K562 (cell line): Measurements from ENCODE around the gene PLEKHH3. TPM values are rescaled to one million over a fixed set of nuclear protein-coding genes. Genes with fewer than 3 reads are reported as not detected.

ENCODE experiments used
- ATAC-seq: fragments of 200-7000 bp; cut with Tn5 transposase; 3 replicates; pipeline ENCODE4 v1.9.1; 2020; ENCODE audit warnings: moderate library complexity
- BruUV-seq: library from RNA; stranded (reverse); fragments of 400-500 nt; replicated peaks from 2 replicates; lab custom pipeline; 2021; lab: Mats Ljungman, UMichigan
- CTCF ChIA-PET: fragments of 300-600 bp; formaldehyde crosslinking; extraction: SDS; loops from one replicate; lab custom pipeline; 2021; ENCODE audit warnings: low intra/inter-chr PET ratio; lab: Yijun Ruan, JAX
- POLR2A ChIA-PET: fragments of 300-600, 350-650 bp; sonication (Branson Sonifier 250); formaldehyde crosslinking; extraction: SDS; loops from one replicate; lab custom pipeline; 2021; ENCODE audit warnings: antibody characterized with exemption, inconsistent platforms; lab: Yijun Ruan, JAX
- DNase-seq, 4 experiments: peaks; one replicate each; pipeline versions ENCODE4 v3.0.0 to v3.0.0-alpha.2; 2011 to 2018; ENCODE audit warnings: low spot score in 3 of 4, mixed read lengths in 3 of 4; ENCODE audit errors: extremely low read depth in 1 of 4
- FAIRE-seq: peaks from 2 replicates; lab custom pipeline; 2011; peaks lifted over from hg19 to GRCh38; lab: Jason Lieb, UNC
- H2AFZ ChIP-seq: 2 replicates; pipeline ENCODE4 v1.6.0; 2011; ENCODE audit warnings: low read depth, low read length, control low read depth, inconsistent platforms
- H3K27ac ChIP-seq: fragments of 200-600 bp; 3 replicates; pipeline ENCODE4 v1.8.0; 2011; ENCODE audit warnings: low read depth, mild to moderate bottlenecking, control low read depth, inconsistent platforms, low read length, moderate library complexity, mixed read lengths; ENCODE audit errors: extremely low read depth
- H3K27me3 ChIP-seq, 2 experiments: fragments of 300-600 bp in 1 of 2; 2 replicates in 1 of 2; 3 replicates in 1 of 2; pipeline versions ENCODE4 v1.6.0 to v1.8.0; 2011; ENCODE audit warnings: inconsistent platforms in 2 of 2, low read length in 2 of 2, mild to moderate bottlenecking in 1 of 2, mixed read lengths in 1 of 2, moderate library complexity in 1 of 2; ENCODE audit not compliant: control insufficient read depth in 2 of 2, insufficient read depth in 2 of 2
- H3K36me3 ChIP-seq: fragments of 300-600 bp; 3 replicates; pipeline ENCODE4 v1.8.0; 2011; ENCODE audit warnings: mild to moderate bottlenecking, low read length, inconsistent platforms; ENCODE audit not compliant: control insufficient read depth, insufficient read depth
- H3K4me1 ChIP-seq, 2 experiments: fragments of 200-600 bp in 1 of 2; replicated peaks in 1 of 2; 2 replicates in 1 of 2; 3 replicates in 1 of 2; pipeline versions ENCODE4 v1.5.1 to v1.8.0; 2011; ENCODE audit warnings: inconsistent platforms in 2 of 2, low read length in 2 of 2, mild to moderate bottlenecking in 1 of 2, mixed read lengths in 1 of 2, moderate library complexity in 1 of 2; ENCODE audit not compliant: control insufficient read depth in 2 of 2, insufficient read depth in 2 of 2
- H3K4me2 ChIP-seq: 2 replicates; pipeline ENCODE4 v1.6.1; 2011; ENCODE audit warnings: low read length, control low read depth, inconsistent platforms, mixed read lengths; ENCODE audit not compliant: insufficient read depth
- H3K4me3 ChIP-seq: fragments of 200-600 bp; sonication (generic), shearing (Covaris generic); 2 replicates; pipeline ENCODE4 v1.5.1; 2016; ENCODE audit warnings: control low read depth, inconsistent platforms
- H3K79me2 ChIP-seq: fragments of 200-600 bp; 3 replicates; pipeline ENCODE4 v1.8.0; 2011; ENCODE audit warnings: low read length, inconsistent platforms; ENCODE audit not compliant: control insufficient read depth, insufficient read depth
- H3K9ac ChIP-seq, 2 experiments: 2 replicates each; pipeline versions ENCODE4 v1.6.0 to v1.6.1; 2011; ENCODE audit warnings: low read depth in 2 of 2, low read length in 2 of 2, control low read depth in 1 of 2, inconsistent platforms in 1 of 2, mild to moderate bottlenecking in 1 of 2, mixed read lengths in 1 of 2; ENCODE audit not compliant: insufficient read depth in 1 of 2
- H3K9me1 ChIP-seq: one replicate; pipeline ENCODE4 v1.6.0; 2011; ENCODE audit warnings: inconsistent platforms, mild to moderate bottlenecking, low read length, moderate library complexity; ENCODE audit not compliant: control insufficient read depth, insufficient read depth
- H3K9me3 ChIP-seq: replicated peaks from 2 replicates; pipeline ENCODE4 v1.5.1; 2011; ENCODE audit warnings: low read depth, low read length, inconsistent platforms; ENCODE audit not compliant: control insufficient read depth, insufficient read depth
- H4K20me1 ChIP-seq: replicated peaks from 2 replicates; pipeline ENCODE4 v1.6.1; 2011; ENCODE audit warnings: low read length, inconsistent platforms, mixed read lengths; ENCODE audit not compliant: control insufficient read depth, insufficient read depth
- BCOR ChIP-seq: fragments of 450-650 bp; IDR thresholded peaks from 2 replicates; pipeline ENCODE4 v1.6.1; 2016
- CBFA2T3 ChIP-seq: fragments of 450-650 bp; IDR thresholded peaks from 2 replicates; pipeline ENCODE4 v1.6.1; 2017
- EGR1 ChIP-seq: fragments of 450-650 bp; conservative IDR thresholded peaks from 2 replicates; pipeline ENCODE4 v1.6.1; 2017; ENCODE audit warnings: mild to moderate bottlenecking
- FOXM1 ChIP-seq, 2 experiments: fragments of 450-650 bp in 1 of 2; sonication (generic) in 1 of 2; formaldehyde crosslinking in 1 of 2; IDR thresholded peaks; 2 replicates each; pipeline versions ENCODE4 v1.6.1 to v1.9.0; 2017 to 2022; ENCODE audit warnings: low read depth in 2 of 2, mild to moderate bottlenecking in 2 of 2, missing genetic modification reagents in 1 of 2, moderate library complexity in 1 of 2
- NFIC ChIP-seq: fragments of 450-650 bp; IDR thresholded peaks from 2 replicates; pipeline ENCODE4 v1.6.1; 2017; ENCODE audit warnings: mild to moderate bottlenecking, inconsistent platforms
- YBX1 ChIP-seq: fragments of 450-650 bp; IDR thresholded peaks from 2 replicates; pipeline ENCODE4 v1.7.1; 2016; ENCODE audit warnings: mild to moderate bottlenecking
- ZNF146 ChIP-seq: IDR thresholded peaks from one replicate; pipeline ENCODE4 v1.6.1; 2018; ENCODE audit warnings: missing compliant biosample characterization; ENCODE audit not compliant: unreplicated experiment
- ZNF830 ChIP-seq: fragments of 250-450 bp; sonication (Bioruptor Pico); IDR thresholded peaks from 2 replicates; pipeline ENCODE4 v1.5.0; 2021; ENCODE audit warnings: mild to moderate bottlenecking
- WGBS: fragments of 100-300 bp; shearing (Covaris generic); methylation state at CpG from one replicate; pipeline ENCODE4 v1.1.6; 2016; ENCODE audit warnings: low coverage, mixed read lengths; ENCODE audit not compliant: insufficient coverage; ENCODE audit errors: missing lambda C conversion rate; 5-methylcytosine and 5-hydroxymethylcytosine counted together
- in situ Hi-C: fragments of 300-500 bp; cut with MboI; formaldehyde crosslinking; loops from 4 replicates; pipeline ENCODE4 v1.15.0; 2018; ENCODE audit warnings: inconsistent platforms, mixed read lengths
- intact Hi-C: fragments of 100-400 bp; cut with micrococcal nuclease; formaldehyde crosslinking; loops from 2 replicates; pipeline ENCODE4 v1.14.2; 2022
- polyA plus RNA-seq, 8 experiments: library from polyadenylated mRNA; depleted of rRNA in 4 of 8; stranded (reverse) in 5 of 8; unstranded in 3 of 8; fragments of >200 nt; fragmentation: Nextera tagmentation in 2 of 8; fragmentation: Illumina TruSeq in 1 of 8; extraction: Ambion mirVana in 2 of 8; extraction: Trizol in 1 of 8; gene quantifications; 2 replicates each; pipeline versions ENCODE4 v1.2.1 to v1.2.3, GENCODE V29; 2011 to 2014; ENCODE audit warnings: inconsistent platforms in 1 of 8, missing spikeins in 1 of 8
- total RNA-seq, 7 experiments: library from RNA; depleted of rRNA in 6 of 7; stranded (reverse); fragments of >200 nt in 6 of 7; fragmentation: Illumina TruSeq in 2 of 7; extraction: Trizol in 2 of 7; gene quantifications; 2 replicates each; pipeline versions ENCODE4 v1.2.1 to v1.2.3, GENCODE V29; 2011 to 2021; ENCODE audit warnings: low replicate concordance in 1 of 7
- TF ChIP-seq, protein P1 (sequence below): sonication (generic); formaldehyde crosslinking; IDR thresholded peaks from 2 replicates; pipeline ENCODE4 v1.8.1; 2023; ENCODE audit warnings: mild to moderate bottlenecking, missing genetic modification reagents
- TF ChIP-seq, protein P2 (sequence below): fragments of 250-450 bp; sonication (Bioruptor Pico); IDR thresholded peaks from 2 replicates; pipeline ENCODE4 v1.6.1; 2021; ENCODE audit warnings: mild to moderate bottlenecking
- TF ChIP-seq, protein P3 (sequence below): sonication (generic); formaldehyde crosslinking; IDR thresholded peaks from 2 replicates; pipeline ENCODE4 v1.8.1; 2023; ENCODE audit warnings: mild to moderate bottlenecking, missing genetic modification reagents

Gene PLEKHH3
- total and polyA plus RNA-seq, 9 of the 15 experiments (the other 6 are each of a cell fraction or from before 2014, with no cell fraction given) = 0.58 to 34.5 (median 5.0) TPM

DNA sequence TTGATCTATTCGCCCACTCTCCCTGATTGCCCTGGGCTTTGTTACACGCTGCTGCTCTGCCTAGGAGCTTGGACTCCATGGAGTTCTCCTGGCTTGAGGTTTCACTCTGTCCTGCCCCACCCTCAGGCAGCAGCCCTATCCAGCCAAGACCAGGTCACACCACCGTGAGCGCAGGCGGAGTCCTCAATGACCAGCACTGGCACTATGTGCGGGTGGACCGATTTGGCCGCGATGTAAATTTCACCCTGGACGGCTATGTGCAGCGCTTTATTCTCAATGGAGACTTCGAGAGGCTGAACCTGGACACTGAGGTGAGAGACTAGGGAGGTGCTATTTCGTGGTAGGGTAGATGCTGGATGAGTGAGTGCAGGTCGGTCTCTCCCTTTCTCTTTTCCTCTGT, 9.0 kb upstream of the PLEKHH3 start (continued):
- TF ChIP-seq, protein P1, sequence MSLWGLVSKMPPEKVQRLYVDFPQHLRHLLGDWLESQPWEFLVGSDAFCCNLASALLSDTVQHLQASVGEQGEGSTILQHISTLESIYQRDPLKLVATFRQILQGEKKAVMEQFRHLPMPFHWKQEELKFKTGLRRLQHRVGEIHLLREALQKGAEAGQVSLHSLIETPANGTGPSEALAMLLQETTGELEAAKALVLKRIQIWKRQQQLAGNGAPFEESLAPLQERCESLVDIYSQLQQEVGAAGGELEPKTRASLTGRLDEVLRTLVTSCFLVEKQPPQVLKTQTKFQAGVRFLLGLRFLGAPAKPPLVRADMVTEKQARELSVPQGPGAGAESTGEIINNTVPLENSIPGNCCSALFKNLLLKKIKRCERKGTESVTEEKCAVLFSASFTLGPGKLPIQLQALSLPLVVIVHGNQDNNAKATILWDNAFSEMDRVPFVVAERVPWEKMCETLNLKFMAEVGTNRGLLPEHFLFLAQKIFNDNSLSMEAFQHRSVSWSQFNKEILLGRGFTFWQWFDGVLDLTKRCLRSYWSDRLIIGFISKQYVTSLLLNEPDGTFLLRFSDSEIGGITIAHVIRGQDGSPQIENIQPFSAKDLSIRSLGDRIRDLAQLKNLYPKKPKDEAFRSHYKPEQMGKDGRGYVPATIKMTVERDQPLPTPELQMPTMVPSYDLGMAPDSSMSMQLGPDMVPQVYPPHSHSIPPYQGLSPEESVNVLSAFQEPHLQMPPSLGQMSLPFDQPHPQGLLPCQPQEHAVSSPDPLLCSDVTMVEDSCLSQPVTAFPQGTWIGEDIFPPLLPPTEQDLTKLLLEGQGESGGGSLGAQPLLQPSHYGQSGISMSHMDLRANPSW (CRISPR knock-in tag) = no peak
- no peak for TF ChIP-seq BCOR

DNA sequence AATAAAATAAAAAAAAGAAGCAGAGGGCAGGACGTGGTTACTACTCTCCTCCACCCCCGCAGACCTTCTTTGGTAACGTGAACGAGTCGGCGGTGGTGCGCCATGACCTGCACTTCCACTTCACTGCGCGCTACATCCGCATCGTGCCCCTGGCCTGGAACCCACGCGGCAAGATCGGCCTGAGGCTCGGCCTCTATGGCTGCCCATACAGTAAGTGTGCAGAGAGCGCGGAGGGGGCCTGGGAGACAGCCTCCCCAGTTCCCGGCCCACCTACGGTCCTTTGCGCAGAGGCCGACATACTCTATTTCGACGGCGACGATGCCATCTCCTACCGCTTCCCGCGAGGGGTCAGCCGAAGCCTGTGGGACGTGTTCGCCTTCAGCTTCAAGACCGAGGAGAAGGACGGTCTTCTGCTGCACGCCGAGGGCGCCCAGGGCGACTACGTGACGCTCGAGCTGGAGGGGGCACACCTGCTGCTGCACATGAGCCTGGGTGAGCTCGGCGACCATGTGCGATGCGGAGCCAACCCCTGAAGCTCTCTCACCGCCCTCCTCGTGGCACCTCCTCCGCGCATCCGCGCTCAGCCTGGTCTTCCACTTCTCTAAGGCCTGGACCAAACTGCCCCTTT, 8.2 kb upstream of the PLEKHH3 start:
- intact Hi-C loops (no loop called here), in situ Hi-C loops (no loop called here)
- TF ChIP-seq NFIC (no peak), ZNF830 (CRISPR knock-in tag) (no peak), EGR1 (peak; percentile 40), FOXM1 (IDR thresholded peaks at IDR 0.05; ENCODE audit: low read depth) (no peak), FOXM1 (CRISPR knock-in tag; IDR thresholded peaks at IDR 0.05; ENCODE audit: low read depth) (no peak), CBFA2T3 (no peak), ZNF146 (CRISPR knock-in tag) (no peak), YBX1 (no peak)
- TF ChIP-seq, protein P2, sequence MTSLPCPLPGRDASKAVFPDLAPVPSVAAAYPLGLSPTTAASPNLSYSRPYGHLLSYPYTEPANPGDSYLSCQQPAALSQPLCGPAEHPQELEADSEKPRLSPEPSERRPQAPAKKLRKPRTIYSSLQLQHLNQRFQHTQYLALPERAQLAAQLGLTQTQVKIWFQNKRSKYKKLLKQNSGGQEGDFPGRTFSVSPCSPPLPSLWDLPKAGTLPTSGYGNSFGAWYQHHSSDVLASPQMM = no peak
- TF ChIP-seq, protein P3, sequence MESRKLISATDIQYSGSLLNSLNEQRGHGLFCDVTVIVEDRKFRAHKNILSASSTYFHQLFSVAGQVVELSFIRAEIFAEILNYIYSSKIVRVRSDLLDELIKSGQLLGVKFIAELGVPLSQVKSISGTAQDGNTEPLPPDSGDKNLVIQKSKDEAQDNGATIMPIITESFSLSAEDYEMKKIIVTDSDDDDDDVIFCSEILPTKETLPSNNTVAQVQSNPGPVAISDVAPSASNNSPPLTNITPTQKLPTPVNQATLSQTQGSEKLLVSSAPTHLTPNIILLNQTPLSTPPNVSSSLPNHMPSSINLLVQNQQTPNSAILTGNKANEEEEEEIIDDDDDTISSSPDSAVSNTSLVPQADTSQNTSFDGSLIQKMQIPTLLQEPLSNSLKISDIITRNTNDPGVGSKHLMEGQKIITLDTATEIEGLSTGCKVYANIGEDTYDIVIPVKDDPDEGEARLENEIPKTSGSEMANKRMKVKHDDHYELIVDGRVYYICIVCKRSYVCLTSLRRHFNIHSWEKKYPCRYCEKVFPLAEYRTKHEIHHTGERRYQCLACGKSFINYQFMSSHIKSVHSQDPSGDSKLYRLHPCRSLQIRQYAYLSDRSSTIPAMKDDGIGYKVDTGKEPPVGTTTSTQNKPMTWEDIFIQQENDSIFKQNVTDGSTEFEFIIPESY = peak; percentile 56; the same call in 1 of the 2 replicates

More for the DNA sequence above, 8.2 kb upstream of the PLEKHH3 start:
- H4K20me1 ChIP-seq = no peaks in the 10 kb centered on the region
- ATAC-seq (no peak), DNase-seq (no peak), FAIRE-seq (no peak)
- no peak overlapping the region for H3K4me2 ChIP-seq
- no peaks in the 10 kb centered on the region for H3K9me1 ChIP-seq
- no peak overlapping the region for H3K4me3 ChIP-seq
- no peak overlapping the region for H2AFZ ChIP-seq
- no TSS peak for BruUV-seq
- no peaks in the 10 kb centered on the region for H3K27me3 ChIP-seq
- H3K9ac ChIP-seq = peak overlapping the region in 1 of 2 experiments; percentile 48; a peak in 1 of 4 replicates
- H3K27ac ChIP-seq = no peak overlapping the region
- ChIA-PET POLR2A (interaction anchor here (2.0 kb wide), 1 partner anchor 14 kb away, joined by 11 read pairs; no protein-coding TSS in a partner anchor), CTCF (no interaction called here)
- 90% methylated on average over 37 of the region's 50 CpGs for whole genome bisulfite sequencing
- H3K9me3 ChIP-seq = no peaks in the 10 kb centered on the region
- no peaks in the 10 kb centered on the region for H3K36me3 ChIP-seq
- H3K4me1 ChIP-seq = peaks cover 14 to 61% of the 10 kb centered on the region in 2 experiments
- no peaks in the 10 kb centered on the region; the same call in 2 of the 3 replicates for H3K79me2 ChIP-seq
